BLaER1 treated with 17β-estradiol and CSF1 and Interleukin-3, amounts not matched to agents 10 nM and 100 nM (cell line): ENCODE measurements around the gene ZNF280D.

Source experiments
- H3K27ac ChIP-seq, 11 experiments: shearing (Covaris generic); formaldehyde crosslinking; 2 replicates each; pipeline ENCODE4 v1.8.1; 2022
- H3K27me3 ChIP-seq, 11 experiments: shearing (Covaris generic); formaldehyde crosslinking; 2 replicates each; pipeline ENCODE4 v1.8.1; 2022
- H3K36me3 ChIP-seq, 11 experiments: shearing (Covaris generic); formaldehyde crosslinking; 2 replicates each; pipeline ENCODE4 v1.8.1; 2022
- H3K4me1 ChIP-seq, 10 experiments: shearing (Covaris generic); formaldehyde crosslinking; 2 replicates each; pipeline ENCODE4 v1.8.1; 2022
- H3K4me2 ChIP-seq, 11 experiments: shearing (Covaris generic); formaldehyde crosslinking; 2 replicates each; pipeline ENCODE4 v1.8.1; 2022
- H3K4me3 ChIP-seq, 10 experiments: shearing (Covaris generic); formaldehyde crosslinking; 2 replicates each; pipeline ENCODE4 v1.8.1; 2022
- H3K9ac ChIP-seq, 11 experiments: shearing (Covaris generic); formaldehyde crosslinking; 2 replicates each; pipeline ENCODE4 v1.8.1; 2022
- H3K9me3 ChIP-seq, 11 experiments: shearing (Covaris generic); formaldehyde crosslinking; replicated peaks in 1 of 11; 2 replicates each; pipeline ENCODE4 v1.8.1; 2022
- H4K20me1 ChIP-seq, 11 experiments: shearing (Covaris generic); formaldehyde crosslinking; 2 replicates each; pipeline ENCODE4 v1.8.1; 2022
- Cebpa-rat ChIP-seq, 11 experiments: shearing (Covaris generic); IDR thresholded peaks; 2 replicates each; pipeline ENCODE4 v1.8.1; 2022

Gene ZNF280D

DNA sequence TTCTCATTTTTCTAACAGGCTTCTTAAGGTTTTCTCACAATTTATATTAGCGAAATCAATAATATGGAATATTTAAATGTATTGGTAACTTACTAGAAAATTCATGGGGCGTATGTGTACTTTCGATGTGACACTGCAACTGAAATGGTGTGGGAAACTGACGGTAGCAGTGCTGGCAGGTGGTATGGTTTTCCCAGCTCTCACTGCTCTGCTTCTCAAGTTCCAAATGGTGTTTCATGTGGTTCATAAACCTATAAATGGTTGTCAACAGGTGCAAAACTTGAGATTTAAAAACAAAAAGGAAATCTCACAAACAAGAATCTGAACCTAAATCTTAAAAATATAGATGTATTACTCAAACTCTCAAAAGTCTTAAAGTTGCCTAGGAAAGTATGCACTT lies 54.7 kb downstream of the ZNF280D start:
- Histone ChIP-seq H3K9ac (no peak overlapping the region), H4K20me1 (no peaks in the 10 kb centered on the region), H3K27ac (no peak overlapping the region), H3K9me3 (no peaks in the 10 kb centered on the region), H3K36me3 (peaks cover 0 to 56% (median 8%) of the 10 kb centered on the region in 11 experiments; a peak in 9 of 22 replicates), H3K4me2 (no peak overlapping the region), H3K4me1 (no peaks in the 10 kb centered on the region), H3K27me3 (no peaks in the 10 kb centered on the region), H3K4me3 (no peak overlapping the region)
- TF ChIP-seq Cebpa-rat (IDR thresholded peaks at IDR 0.05): no peak

DNA sequence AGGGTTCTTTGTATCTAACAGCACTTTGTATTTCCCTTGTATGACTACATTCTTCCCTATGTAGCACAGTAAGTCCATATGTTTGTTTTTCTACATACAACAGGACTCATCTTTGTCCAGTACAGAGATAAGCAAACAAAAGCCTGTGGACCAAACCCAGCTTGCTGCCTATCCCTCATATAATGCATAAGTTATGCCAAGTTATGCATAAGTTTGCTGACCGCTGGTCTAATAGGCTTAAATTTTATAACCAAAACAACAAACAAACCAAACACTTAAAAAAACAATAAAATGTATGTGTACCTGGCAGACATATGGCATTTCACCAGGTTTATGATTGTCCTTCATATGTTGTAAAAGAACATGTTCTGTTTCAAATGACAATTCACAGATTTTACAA lies 56.0 kb downstream of the ZNF280D start:
- no peak overlapping the region for H3K27ac ChIP-seq
- H3K9ac ChIP-seq: no peak overlapping the region
- no peak overlapping the region for H3K4me2 ChIP-seq
- no peak overlapping the region for H3K4me3 ChIP-seq
- no peaks in the 10 kb centered on the region for H3K4me1 ChIP-seq
- H3K9me3 ChIP-seq: no peaks in the 10 kb centered on the region
- no peaks in the 10 kb centered on the region for H4K20me1 ChIP-seq
- peaks cover 0 to 67% (median 12%) of the 10 kb centered on the region in 11 experiments; a peak in 10 of 22 replicates for H3K36me3 ChIP-seq
- no peak for TF ChIP-seq Cebpa-rat (IDR thresholded peaks at IDR 0.05)
- H3K27me3 ChIP-seq: no peaks in the 10 kb centered on the region

DNA sequence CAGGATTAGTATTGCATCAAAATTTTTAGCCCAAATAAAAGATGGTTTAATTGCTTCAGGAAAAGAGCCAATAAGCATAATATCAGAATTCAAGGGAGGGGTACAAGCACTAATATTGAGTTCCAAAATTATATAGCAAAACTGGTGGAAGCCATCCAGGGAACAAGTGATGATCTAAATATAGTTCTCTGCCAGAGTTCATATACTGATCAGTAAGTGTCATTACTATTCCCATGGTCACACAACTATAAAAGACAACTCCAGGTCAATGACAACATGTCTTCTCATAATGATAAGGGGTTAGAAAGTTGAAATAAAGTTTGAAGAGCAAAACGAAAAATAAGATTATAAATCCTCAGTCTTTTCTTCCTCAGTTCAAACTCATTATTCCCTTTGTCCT lies 57.4 kb downstream of the ZNF280D start:
- no peaks in the 10 kb centered on the region for H3K9me3 ChIP-seq
- H3K36me3 ChIP-seq: peaks cover 0 to 76% (median 12%) of the 10 kb centered on the region in 11 experiments; a peak in 11 of 22 replicates
- H3K27ac ChIP-seq: no peak overlapping the region
- no peaks in the 10 kb centered on the region for H4K20me1 ChIP-seq
- no peaks in the 10 kb centered on the region for H3K27me3 ChIP-seq
- H3K4me1 ChIP-seq: no peaks in the 10 kb centered on the region
- H3K4me2 ChIP-seq: no peak overlapping the region
- TF ChIP-seq Cebpa-rat (IDR thresholded peaks at IDR 0.05): no peak
- H3K4me3 ChIP-seq: no peak overlapping the region
- no peak overlapping the region for H3K9ac ChIP-seq

DNA sequence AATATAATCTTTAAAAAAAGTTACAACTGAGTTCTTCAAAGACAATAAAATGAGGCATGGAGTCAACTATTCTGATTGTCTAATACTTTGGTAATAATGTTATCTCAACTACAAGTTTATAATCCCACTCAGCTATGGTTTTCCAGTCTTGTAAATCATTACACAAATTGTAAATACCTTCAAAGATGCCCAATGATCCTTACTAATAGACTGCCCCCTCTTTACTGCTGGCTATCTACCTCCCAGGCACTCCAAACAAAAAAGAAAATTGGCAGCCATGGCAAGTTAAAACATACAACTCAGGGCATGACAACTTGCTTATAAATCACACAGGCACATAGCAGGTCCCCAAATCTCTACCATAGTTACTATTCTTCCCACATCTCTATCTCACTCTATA lies 58.5 kb downstream of the ZNF280D start:
- no peaks in the 10 kb centered on the region for H3K27me3 ChIP-seq
- no peaks in the 10 kb centered on the region for H3K9me3 ChIP-seq

DNA sequence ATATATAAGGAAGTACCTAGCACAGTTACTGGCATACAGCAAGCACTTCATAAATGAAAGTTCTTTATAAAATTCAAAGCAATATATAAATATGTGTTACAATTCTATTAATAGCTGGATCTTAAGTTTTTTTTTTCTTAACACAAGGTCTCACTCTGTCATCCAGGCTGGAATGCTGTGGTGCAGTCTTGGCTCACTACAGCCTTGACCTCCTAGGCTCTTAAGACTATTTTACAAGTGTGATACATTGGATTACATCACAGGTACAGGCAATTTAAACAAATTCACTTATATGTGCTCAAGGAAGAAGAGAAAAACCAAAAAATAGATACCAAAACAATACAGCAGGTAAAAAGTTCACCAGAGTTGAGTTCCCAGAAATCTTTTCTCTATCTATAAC lies 60.6 kb downstream of the ZNF280D start:
- H3K4me2 ChIP-seq: no peak overlapping the region
- H3K27me3 ChIP-seq: no peaks in the 10 kb centered on the region
- TF ChIP-seq Cebpa-rat (IDR thresholded peaks at IDR 0.05): no peak
- no peak overlapping the region for H3K4me3 ChIP-seq
- no peak overlapping the region for H3K27ac ChIP-seq
- H3K9ac ChIP-seq: no peak overlapping the region
- no peaks in the 10 kb centered on the region for H4K20me1 ChIP-seq
- no peaks in the 10 kb centered on the region for H3K4me1 ChIP-seq
- H3K9me3 ChIP-seq: no peaks in the 10 kb centered on the region
- peaks cover 0 to 74% (median 15%) of the 10 kb centered on the region in 11 experiments; a peak in 11 of 22 replicates for H3K36me3 ChIP-seq

More for the DNA sequence above, 58.5 kb downstream of the ZNF280D start:
- no peaks in the 10 kb centered on the region for H3K4me1 ChIP-seq
- no peak overlapping the region for H3K9ac ChIP-seq
- H3K4me2 ChIP-seq: no peak overlapping the region
- peaks cover 0 to 77% (median 12%) of the 10 kb centered on the region in 11 experiments; a peak in 12 of 22 replicates for H3K36me3 ChIP-seq
- no peak for TF ChIP-seq Cebpa-rat (IDR thresholded peaks at IDR 0.05)
- no peak overlapping the region for H3K4me3 ChIP-seq
- no peak overlapping the region for H3K27ac ChIP-seq
- no peaks in the 10 kb centered on the region for H4K20me1 ChIP-seq

DNA sequence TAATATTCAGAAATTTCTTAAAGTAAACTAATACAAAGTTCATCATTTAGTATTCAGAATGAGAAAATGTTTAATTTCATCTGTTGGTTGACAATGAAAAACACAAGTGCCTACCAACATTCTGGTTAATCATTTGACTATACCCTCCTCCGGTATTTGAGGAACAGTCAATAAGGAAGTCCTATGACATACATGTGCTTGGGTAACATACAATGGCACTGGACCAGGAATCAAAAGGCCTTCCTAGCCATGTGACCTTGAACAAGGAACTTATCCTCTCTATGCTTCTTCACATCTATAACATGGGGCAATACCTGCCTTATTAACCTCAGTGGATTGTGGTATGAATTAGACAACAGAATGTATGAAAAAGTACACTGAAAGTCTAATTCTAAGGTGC lies 65.8 kb downstream of the ZNF280D start:
- H3K27me3 ChIP-seq: no peaks in the 10 kb centered on the region
- no peaks in the 10 kb centered on the region for H3K4me1 ChIP-seq
- no peak overlapping the region for H3K9ac ChIP-seq
- peaks cover 8 to 76% (median 32%) of the 10 kb centered on the region in 11 experiments; a peak in 20 of 22 replicates for H3K36me3 ChIP-seq
- no peak overlapping the region for H3K4me3 ChIP-seq
- no peaks in the 10 kb centered on the region for H3K9me3 ChIP-seq
- H3K4me2 ChIP-seq: no peak overlapping the region
- TF ChIP-seq Cebpa-rat (IDR thresholded peaks at IDR 0.05): no peak
- H3K27ac ChIP-seq: no peak overlapping the region
- H4K20me1 ChIP-seq: no peaks in the 10 kb centered on the region

DNA sequence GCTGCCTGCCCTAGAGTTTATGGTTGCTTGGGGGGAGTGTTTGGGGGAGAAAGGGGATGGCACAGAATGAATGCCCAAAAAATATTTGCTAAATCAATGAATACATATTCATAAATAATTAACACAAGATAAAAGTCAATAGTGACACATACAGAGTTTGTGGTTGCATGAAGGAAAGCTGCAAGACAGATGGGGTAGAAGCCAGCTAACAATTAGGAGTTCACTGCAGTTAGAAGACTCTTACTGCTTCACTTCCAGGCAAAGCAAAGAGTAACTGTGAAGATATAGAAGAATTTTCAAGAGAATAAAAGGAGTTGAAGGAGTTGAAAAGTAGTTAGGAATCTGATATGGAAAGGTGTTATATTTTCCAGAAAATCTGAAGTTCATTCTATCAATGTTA lies 72.4 kb downstream of the ZNF280D start:
- H3K4me1 ChIP-seq: no peaks in the 10 kb centered on the region

DNA sequence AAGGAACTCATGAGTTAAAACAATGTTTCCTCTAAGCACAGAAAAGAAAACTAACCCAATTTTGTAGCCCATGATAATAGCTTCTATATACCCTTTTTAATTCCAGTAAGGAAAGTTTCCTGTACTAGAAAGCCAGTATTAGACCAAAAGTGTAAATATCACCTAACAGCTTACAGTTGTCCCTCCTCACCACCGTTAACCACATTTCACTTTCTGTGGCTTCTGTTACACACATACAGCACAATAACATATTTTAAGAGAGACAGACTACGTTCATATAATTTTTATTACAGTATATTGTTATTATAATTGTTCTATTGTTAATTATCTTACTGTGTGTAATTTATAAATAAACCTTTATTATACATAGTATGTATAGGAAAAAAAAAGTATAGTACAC lies 74.1 kb downstream of the ZNF280D start:
- Histone ChIP-seq H3K4me3 (no peak overlapping the region), H3K4me2 (no peak overlapping the region), H4K20me1 (no peaks in the 10 kb centered on the region), H3K36me3 (peaks cover 0 to 36% (median 14%) of the 10 kb centered on the region in 11 experiments; a peak in 16 of 22 replicates), H3K27me3 (no peaks in the 10 kb centered on the region), H3K9ac (no peak overlapping the region), H3K27ac (no peak overlapping the region), H3K9me3 (no peaks in the 10 kb centered on the region), H3K4me1 (no peaks in the 10 kb centered on the region)
- no peak for TF ChIP-seq Cebpa-rat (IDR thresholded peaks at IDR 0.05)

More for the DNA sequence above, 72.4 kb downstream of the ZNF280D start:
- H3K27ac ChIP-seq: no peak overlapping the region
- peaks cover 6 to 53% (median 28%) of the 10 kb centered on the region in 11 experiments; a peak in 20 of 22 replicates for H3K36me3 ChIP-seq
- no peak overlapping the region for H3K9ac ChIP-seq
- no peak overlapping the region for H3K4me2 ChIP-seq
- H3K27me3 ChIP-seq: no peaks in the 10 kb centered on the region
- no peaks in the 10 kb centered on the region for H3K9me3 ChIP-seq
- no peak for TF ChIP-seq Cebpa-rat (IDR thresholded peaks at IDR 0.05)
- H4K20me1 ChIP-seq: no peaks in the 10 kb centered on the region
- H3K4me3 ChIP-seq: no peak overlapping the region

DNA sequence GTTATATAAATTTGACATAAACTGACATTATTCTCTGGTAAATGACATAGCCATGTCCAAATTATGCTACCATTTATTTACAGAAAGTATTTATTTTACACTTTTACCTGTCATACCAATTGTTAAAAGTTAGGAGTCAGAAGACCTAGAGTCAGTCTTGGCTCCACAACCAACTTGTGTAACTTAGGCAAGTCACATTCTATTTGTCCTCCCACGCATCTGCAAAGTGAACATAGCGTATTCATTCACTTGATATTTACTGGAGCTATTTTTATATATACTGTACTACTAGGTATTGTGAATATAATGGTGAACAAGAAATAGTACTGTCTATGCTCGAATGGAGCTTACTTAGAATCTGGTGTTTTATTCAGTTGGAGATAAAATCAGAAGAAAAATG lies 78.7 kb downstream of the ZNF280D start:
- no peak for TF ChIP-seq Cebpa-rat (IDR thresholded peaks at IDR 0.05)
- H3K4me1 ChIP-seq: no peaks in the 10 kb centered on the region

DNA sequence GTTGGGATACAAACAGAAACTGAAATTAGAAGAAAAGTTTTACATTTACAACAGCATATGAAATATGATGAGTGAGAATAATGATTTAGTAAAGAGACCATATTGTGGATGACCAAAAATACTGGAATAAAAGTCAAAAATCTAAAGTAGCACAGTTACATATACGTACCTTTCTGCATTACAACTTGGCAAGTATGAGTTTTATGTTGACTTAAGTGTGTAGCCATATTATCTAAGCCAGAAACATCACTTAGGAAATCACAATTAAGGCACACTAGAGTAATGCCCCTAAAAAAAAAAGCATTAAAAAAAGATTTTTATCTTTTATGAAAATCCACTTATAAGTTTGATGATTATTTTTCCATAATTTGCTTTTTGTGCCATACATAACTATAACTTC lies 79.1 kb downstream of the ZNF280D start:
- Histone ChIP-seq H3K9ac (no peak overlapping the region), H3K9me3 (no peaks in the 10 kb centered on the region), H3K36me3 (peaks cover 0 to 21% (median 6%) of the 10 kb centered on the region in 11 experiments; a peak in 8 of 22 replicates), H3K27ac (no peak overlapping the region), H3K27me3 (no peaks in the 10 kb centered on the region), H3K4me3 (no peak overlapping the region), H3K4me1 (no peaks in the 10 kb centered on the region), H4K20me1 (no peaks in the 10 kb centered on the region), H3K4me2 (no peak overlapping the region)
- TF ChIP-seq Cebpa-rat (IDR thresholded peaks at IDR 0.05): no peak

More for the DNA sequence above, 78.7 kb downstream of the ZNF280D start:
- Histone ChIP-seq H4K20me1 (no peaks in the 10 kb centered on the region), H3K27me3 (no peaks in the 10 kb centered on the region), H3K27ac (no peak overlapping the region), H3K36me3 (peaks cover 0 to 21% (median 6%) of the 10 kb centered on the region in 11 experiments; a peak in 8 of 22 replicates), H3K4me3 (no peak overlapping the region), H3K4me2 (no peak overlapping the region), H3K9me3 (no peaks in the 10 kb centered on the region), H3K9ac (no peak overlapping the region)
